Tibial nerve (tissue), 4 donors: ENCODE measurements around the gene TPRN. TPM values are rescaled to one million over a fixed set of nuclear protein-coding genes. Genes with fewer than 3 reads are reported as not detected.

Source experiments
- DNase-seq, 2 donors: peaks; one replicate each; pipeline ENCODE4 v3.0.0-alpha.2; 2019; ENCODE audit warnings: low spot score in 2 of 2
- H3K27ac ChIP-seq, 4 donors: fragments of 200-600 bp; sonication (generic) in 3 of 4; one replicate each; pipeline ENCODE4 v1.5.1; 2017 to 2019; ENCODE audit warnings: mild to moderate bottlenecking in 1 of 4
- H3K27me3 ChIP-seq, 2 donors: fragments of 200-600 bp; sonication (generic) in 1 of 2; one replicate each; pipeline versions ENCODE4 v1.5.1 to v1.6.0; 2017 to 2019
- H3K36me3 ChIP-seq, 3 donors: fragments of 200-600 bp; sonication (generic); one replicate each; pipeline ENCODE4 v1.5.1; 2018 to 2019
- H3K4me1 ChIP-seq, 4 donors: fragments of 200-600 bp; sonication (generic) in 3 of 4; one replicate each; pipeline ENCODE4 v1.5.1; 2017 to 2019
- H3K4me3 ChIP-seq, 4 donors: fragments of 200-600 bp; sonication (generic) in 3 of 4; one replicate each; pipeline ENCODE4 v1.5.1; 2017 to 2019; ENCODE audit warnings: mild to moderate bottlenecking in 1 of 4, moderate library complexity in 1 of 4
- H3K9me3 ChIP-seq, 4 donors: fragments of 200-600 bp; sonication (generic) in 3 of 4; one replicate each; pipeline ENCODE4 v1.5.1; 2017 to 2019
- EP300 ChIP-seq, 2 donors: sonication (generic); formaldehyde crosslinking; IDR thresholded peaks; one replicate each; pipeline ENCODE4 v1.6.1; 2017; ENCODE audit warnings: antibody characterized with exemption in 2 of 2, mild to moderate bottlenecking in 1 of 2
- POLR2A ChIP-seq, 2 donors: fragments of 450-650 bp; IDR thresholded peaks; one replicate each; pipeline ENCODE4 v1.6.1; 2017; ENCODE audit warnings: antibody characterized with exemption in 2 of 2, mild to moderate bottlenecking in 2 of 2, moderate library complexity in 2 of 2
- WGBS, 2 donors: methylation state at CpG; one replicate each; pipeline ENCODE4 v1.1.5; 2018; 5-methylcytosine and 5-hydroxymethylcytosine counted together
- total RNA-seq, 4 donors: library from RNA; depleted of rRNA; stranded (reverse); fragments of >200 nt; gene quantifications; one replicate each; pipeline ENCODE4 v1.1.0, GENCODE V29; 2016
- TF ChIP-seq, protein P1 (sequence below), 5 experiments: fragments of 200-600 bp in 3 of 5; fragments of 450-650 bp in 2 of 5; sonication (generic) in 3 of 5; IDR thresholded peaks; one replicate each; pipeline ENCODE4 v1.5.1; 2016 to 2019; ENCODE audit warnings: antibody characterized with exemption in 5 of 5, mild to moderate bottlenecking in 3 of 5, moderate library complexity in 2 of 5

The TPRN gene
- total RNA-seq, 4 donors from 2014 or later = 6.8 to 12.3 (median 8.9) TPM

DNA sequence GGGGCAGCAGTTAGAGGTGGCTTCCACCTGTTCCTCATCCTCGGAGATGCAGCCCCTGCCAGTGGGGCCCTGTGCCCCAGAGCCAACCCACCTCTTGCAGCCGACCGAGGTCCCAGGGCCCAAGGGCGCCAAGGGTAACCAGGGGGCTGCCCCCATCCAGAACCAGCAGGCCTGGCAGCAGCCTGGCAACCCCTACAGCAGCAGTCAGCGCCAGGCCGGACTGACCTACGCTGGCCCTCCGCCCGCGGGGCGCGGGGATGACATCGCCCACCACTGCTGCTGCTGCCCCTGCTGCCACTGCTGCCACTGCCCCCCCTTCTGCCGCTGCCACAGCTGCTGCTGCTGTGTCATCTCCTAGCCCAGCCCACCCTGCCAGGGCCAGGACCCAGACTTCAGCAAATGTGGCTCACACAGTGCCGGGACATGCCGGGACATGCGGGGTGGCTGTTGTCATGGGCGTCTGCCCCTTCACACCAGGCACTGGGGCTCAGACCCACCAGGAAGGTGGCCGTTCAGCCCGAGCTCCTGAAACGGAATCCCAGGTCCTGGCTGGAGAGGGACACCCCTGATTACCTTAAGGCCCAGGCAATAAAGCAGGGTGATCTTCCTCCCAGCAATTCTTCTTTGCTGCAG lies 25.3 kb upstream of the TPRN start:
- H3K9me3 ChIP-seq = no peaks in the 10 kb centered on the region
- DNase-seq = no peak
- TF ChIP-seq EP300 (IDR thresholded peaks at IDR 0.05) (no peak), POLR2A (IDR thresholded peaks at IDR 0.05) (no peak)
- TF ChIP-seq, protein P1, sequence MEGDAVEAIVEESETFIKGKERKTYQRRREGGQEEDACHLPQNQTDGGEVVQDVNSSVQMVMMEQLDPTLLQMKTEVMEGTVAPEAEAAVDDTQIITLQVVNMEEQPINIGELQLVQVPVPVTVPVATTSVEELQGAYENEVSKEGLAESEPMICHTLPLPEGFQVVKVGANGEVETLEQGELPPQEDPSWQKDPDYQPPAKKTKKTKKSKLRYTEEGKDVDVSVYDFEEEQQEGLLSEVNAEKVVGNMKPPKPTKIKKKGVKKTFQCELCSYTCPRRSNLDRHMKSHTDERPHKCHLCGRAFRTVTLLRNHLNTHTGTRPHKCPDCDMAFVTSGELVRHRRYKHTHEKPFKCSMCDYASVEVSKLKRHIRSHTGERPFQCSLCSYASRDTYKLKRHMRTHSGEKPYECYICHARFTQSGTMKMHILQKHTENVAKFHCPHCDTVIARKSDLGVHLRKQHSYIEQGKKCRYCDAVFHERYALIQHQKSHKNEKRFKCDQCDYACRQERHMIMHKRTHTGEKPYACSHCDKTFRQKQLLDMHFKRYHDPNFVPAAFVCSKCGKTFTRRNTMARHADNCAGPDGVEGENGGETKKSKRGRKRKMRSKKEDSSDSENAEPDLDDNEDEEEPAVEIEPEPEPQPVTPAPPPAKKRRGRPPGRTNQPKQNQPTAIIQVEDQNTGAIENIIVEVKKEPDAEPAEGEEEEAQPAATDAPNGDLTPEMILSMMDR (IDR thresholded peaks at IDR 0.05) = no peak
- no peak overlapping the region for H3K27ac ChIP-seq
- 84 to 88% methylated on average over 6 to 9 of the region's 21 CpGs for WGBS, 2 donors
- peaks cover 0 to 45% of the 10 kb centered on the region in 2 donors for H3K27me3 ChIP-seq
- H3K4me3 ChIP-seq = no peak overlapping the region
- H3K4me1 ChIP-seq = peaks cover 0 to 46% (median 26%) of the 10 kb centered on the region in 4 donors
- no peaks in the 10 kb centered on the region for H3K36me3 ChIP-seq

DNA sequence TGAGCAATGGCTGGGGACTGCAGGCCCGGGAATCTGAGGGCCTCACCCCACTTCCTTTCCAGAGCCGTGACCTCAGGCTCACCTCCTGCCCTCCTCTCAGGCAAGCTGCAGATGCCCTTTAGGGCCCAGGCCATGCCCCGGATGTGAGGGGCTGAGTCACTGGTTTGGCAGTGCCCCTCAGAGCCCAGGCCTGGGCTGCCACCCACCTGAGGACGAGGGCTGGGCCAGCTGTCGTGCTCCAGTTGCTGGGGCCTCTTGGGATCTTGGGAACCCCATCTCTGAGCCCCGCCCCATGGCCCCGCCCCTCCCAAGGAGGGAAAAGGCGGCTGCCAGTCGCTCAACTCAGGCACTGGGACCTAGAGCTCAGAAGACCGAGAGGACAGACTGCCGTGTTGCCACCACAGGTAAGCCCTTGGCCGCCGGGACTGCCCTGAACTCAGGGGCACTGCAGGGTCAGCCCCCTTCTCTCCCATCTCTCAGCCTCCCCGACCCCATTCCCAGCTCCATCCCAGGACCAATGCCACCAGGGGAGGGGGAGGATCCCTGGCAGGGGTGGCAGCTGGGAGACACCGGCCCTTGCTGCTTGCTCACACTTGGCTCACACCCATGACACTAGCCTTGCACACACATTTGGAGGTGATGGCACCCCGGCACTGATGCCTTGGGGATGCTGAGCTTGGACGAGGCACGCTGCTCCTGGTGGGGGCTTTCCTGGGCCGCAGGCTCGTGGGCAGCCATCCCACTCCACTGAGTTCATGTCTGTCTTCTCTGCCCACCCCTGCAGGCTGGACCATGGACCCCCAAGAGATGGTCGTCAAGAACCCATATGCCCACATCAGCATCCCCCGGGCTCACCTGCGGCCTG lies 24.5 kb upstream of the TPRN start, which contains the start of gene CYSRT1:
Gene CYSRT1, plus strand, starts transcription at position 345 of the 865 bp plus-strand sequence. Its CDS starts 448 bp downstream, at position 793.
- 30 to 51% methylated on average over 17 to 18 of the region's 23 CpGs for WGBS, 2 donors
- Histone ChIP-seq H3K36me3 (no peaks in the 10 kb centered on the region), H3K9me3 (no peaks in the 10 kb centered on the region), H3K27ac (peak within 1 kb of the TSS in 3 of 4 donors; percentile 87 to 97 (median 94)), H3K27me3 (peaks cover 0 to 37% of the 10 kb centered on the region in 2 donors), H3K4me1 (peaks cover 0 to 53% (median 26%) of the 10 kb centered on the region in 4 donors), H3K4me3 (peak within 1 kb of the TSS; percentile 66 to 93 (median 83))
- TF ChIP-seq POLR2A (IDR thresholded peaks at IDR 0.05) = no peak
- TF ChIP-seq, protein P1 (IDR thresholded peaks at IDR 0.05) = no peak
- no peak for TF ChIP-seq EP300 (IDR thresholded peaks at IDR 0.05)
- no peak for DNase-seq

DNA sequence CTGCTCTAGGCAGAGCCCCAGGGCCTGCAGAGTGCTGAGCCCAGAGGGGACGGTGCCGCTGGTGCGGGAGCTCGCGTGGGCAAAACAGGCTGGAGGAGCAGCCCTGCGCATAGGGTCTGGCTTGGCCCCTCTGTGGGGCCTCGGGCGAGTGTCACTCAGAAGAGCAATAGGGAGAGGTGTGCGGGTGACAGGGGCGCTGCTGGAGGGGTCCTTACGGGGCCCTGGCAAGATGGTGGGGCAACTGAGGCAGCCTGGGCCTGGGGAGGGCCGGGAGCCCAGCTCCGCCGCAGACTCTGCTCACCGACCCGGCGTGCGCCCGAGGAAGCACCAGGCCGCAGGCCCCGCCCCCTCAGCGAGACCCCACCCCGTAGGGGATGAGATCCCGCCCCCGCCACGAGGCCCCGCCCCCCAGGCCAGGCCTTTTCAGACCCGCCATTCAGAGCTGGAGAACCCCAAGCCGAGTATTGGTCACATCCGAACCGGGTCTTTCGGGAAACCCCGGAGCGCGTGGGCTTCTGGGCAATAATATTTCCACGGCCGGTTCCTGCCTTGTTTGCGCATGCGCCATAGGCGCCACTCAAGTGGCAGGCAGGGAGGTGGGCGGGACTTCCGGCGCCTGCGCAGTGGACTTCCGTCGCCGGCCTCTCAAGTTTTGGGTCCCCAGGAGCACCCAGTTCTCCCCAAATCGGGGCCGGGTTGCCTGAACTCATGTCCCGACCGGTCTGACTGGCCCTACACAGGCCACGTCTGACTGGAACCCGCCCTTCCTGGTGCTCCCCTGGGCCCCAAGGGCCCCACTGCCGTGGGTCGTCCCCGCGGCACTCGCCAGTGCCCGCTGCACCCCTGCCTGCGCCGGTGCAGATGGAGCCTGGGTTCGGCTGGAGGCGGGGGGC lies 22.8 kb upstream of the TPRN start:
- Histone ChIP-seq H3K4me1 (peaks cover 0 to 70% (median 30%) of the 10 kb centered on the region in 4 donors), H3K9me3 (no peaks in the 10 kb centered on the region), H3K27me3 (peaks cover 0 to 20% of the 10 kb centered on the region in 2 donors), H3K4me3 (peak overlapping the region; percentile 66 to 93 (median 83)), H3K27ac (peak overlapping the region; percentile 77 to 97 (median 90)), H3K36me3 (no peaks in the 10 kb centered on the region)
- 1 to 2% methylated on average over 35 to 43 of the region's 63 CpGs for WGBS, 2 donors
- DNase-seq = peak; percentile 94 to 96
- TF ChIP-seq POLR2A (IDR thresholded peaks at IDR 0.05) (peak in 1 of 2 donors; percentile 24), EP300 (IDR thresholded peaks at IDR 0.05) (peak; percentile 79 to 93)
- TF ChIP-seq, protein P1 (IDR thresholded peaks at IDR 0.05) = peak in 1 of 5 experiments; percentile 38

DNA sequence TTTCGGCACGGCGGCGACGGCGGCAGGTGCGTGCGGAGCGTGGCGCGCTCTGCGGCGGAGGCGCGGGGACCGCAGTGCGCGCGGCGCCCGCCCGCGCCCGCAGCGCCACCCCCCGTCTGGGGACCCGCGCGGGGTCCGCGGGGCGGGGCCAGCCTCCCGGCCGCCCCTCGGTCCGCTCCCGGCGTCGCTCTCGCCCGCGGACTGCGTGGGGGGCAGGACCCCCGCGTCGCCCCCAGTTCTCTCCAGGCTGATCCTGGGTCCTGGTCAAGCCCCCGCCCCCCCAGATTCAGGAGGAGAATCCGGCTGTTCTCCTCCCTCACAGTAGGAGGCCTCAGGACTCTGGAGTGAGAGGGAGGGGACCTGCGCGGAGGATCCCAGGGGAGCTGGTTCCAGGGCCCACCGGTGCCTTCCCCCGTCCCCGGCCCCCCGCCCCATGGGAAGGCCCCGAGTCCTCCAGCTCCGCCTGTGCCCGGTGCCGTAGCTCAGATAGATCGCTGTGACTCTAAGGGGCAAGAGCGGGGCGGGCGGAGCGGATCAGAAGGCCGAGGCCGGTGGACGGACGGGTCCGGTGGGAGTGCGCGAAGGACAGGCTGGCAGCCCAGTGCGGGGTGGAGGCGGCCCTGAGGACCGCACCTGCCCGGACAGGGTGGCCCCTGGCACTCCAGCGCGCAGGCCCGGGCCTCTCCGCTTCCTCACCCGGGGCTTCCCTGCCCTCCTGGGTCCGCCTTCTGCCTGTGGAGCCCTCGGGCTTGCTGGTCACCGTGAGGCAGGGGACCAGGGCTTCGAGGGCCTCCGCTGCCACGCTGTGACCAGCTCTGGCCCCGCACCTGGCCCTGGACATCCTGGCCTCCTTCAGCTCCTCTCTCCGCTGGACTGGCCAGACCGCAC lies 21.9 kb upstream of the TPRN start, which contains the start of gene RNF208:
Gene RNF208, minus strand, starts transcription at position 51 of the 888 bp plus-strand sequence. CDS start 1,028 bp downstream, outside the sequence.
- Histone ChIP-seq H3K27me3 (peaks cover 0 to 12% of the 10 kb centered on the region in 2 donors), H3K36me3 (no peaks in the 10 kb centered on the region), H3K4me3 (peak within 1 kb of the TSS; percentile 66 to 88 (median 73)), H3K4me1 (peaks cover 0 to 72% (median 36%) of the 10 kb centered on the region in 4 donors), H3K27ac (peak within 1 kb of the TSS; percentile 77 to 97 (median 90)), H3K9me3 (no peaks in the 10 kb centered on the region)
- TF ChIP-seq POLR2A (IDR thresholded peaks at IDR 0.05) (no peak), EP300 (IDR thresholded peaks at IDR 0.05) (no peak)
- TF ChIP-seq, protein P1 (IDR thresholded peaks at IDR 0.05) = no peak
- WGBS, 2 donors = 6 to 7% methylated on average over 17 to 30 of the region's 88 CpGs
- DNase-seq = no peak
